ENCODE data around the gene MRPS6.

Gene MRPS6

GRCh38 chr21:34177919-34178567 is 104.7 kb downstream of the MRPS6 start:
- Histone ChIP-seq H3K36me3 (no peaks in the 10 kb centered on the region), H3K4me3 (ENCODE audit: low read depth, low read length) (no peak overlapping the region), H3K27me3 (ENCODE audit: insufficient read depth, low read depth, severe bottlenecking) (no peaks in the 10 kb centered on the region), H3K9me3 (ENCODE audit: severe bottlenecking) (no peaks in the 10 kb centered on the region), H3K27ac (no peak overlapping the region)
- TF ChIP-seq CTCF (IDR thresholded peaks at IDR 0.05; ENCODE audit: low read depth, low read length): no peak
- no peak for DNase-seq

GRCh38 chr21:34179204-34179935 is 106.0 kb downstream of the MRPS6 start:
- no peaks in the 10 kb centered on the region for H3K36me3 ChIP-seq
- TF ChIP-seq CTCF (IDR thresholded peaks at IDR 0.05; ENCODE audit: low read depth, low read length): no peak
- no peaks in the 10 kb centered on the region for H3K27me3 ChIP-seq (ENCODE audit: insufficient read depth, low read depth, severe bottlenecking)
- no peak overlapping the region for H3K27ac ChIP-seq
- no peak overlapping the region for H3K4me3 ChIP-seq (ENCODE audit: low read depth, low read length)
- H3K9me3 ChIP-seq (ENCODE audit: severe bottlenecking): no peaks in the 10 kb centered on the region
- DNase-seq: no peak

GRCh38 chr21:34180407-34180806 is 107.0 kb downstream of the MRPS6 start:
- TF ChIP-seq CTCF (IDR thresholded peaks at IDR 0.05; ENCODE audit: low read depth, low read length): no peak
- no peak overlapping the region for H3K27ac ChIP-seq
- no peaks in the 10 kb centered on the region for H3K9me3 ChIP-seq (ENCODE audit: severe bottlenecking)
- no peaks in the 10 kb centered on the region for H3K27me3 ChIP-seq (ENCODE audit: insufficient read depth, low read depth, severe bottlenecking)
- no peaks in the 10 kb centered on the region for H3K36me3 ChIP-seq
- no peak overlapping the region for H3K4me3 ChIP-seq (ENCODE audit: low read depth, low read length)
- DNase-seq: no peak

GRCh38 chr21:34180826-34181359 is 107.5 kb downstream of the MRPS6 start:
- no peaks in the 10 kb centered on the region for H3K9me3 ChIP-seq (ENCODE audit: severe bottlenecking)
- H3K27ac ChIP-seq: no peak overlapping the region
- DNase-seq: no peak
- TF ChIP-seq CTCF (IDR thresholded peaks at IDR 0.05; ENCODE audit: low read depth, low read length): no peak
- no peaks in the 10 kb centered on the region for H3K27me3 ChIP-seq (ENCODE audit: insufficient read depth, low read depth, severe bottlenecking)
- no peaks in the 10 kb centered on the region for H3K36me3 ChIP-seq
- H3K4me3 ChIP-seq (ENCODE audit: low read depth, low read length): no peak overlapping the region

- DNase-seq: no peak
- no peaks in the 10 kb centered on the region for H3K27me3 ChIP-seq (ENCODE audit: insufficient read depth, low read depth, severe bottlenecking)
- H3K9me3 ChIP-seq (ENCODE audit: severe bottlenecking): no peaks in the 10 kb centered on the region
- H3K27ac ChIP-seq: no peak overlapping the region
- no peak for TF ChIP-seq CTCF (IDR thresholded peaks at IDR 0.05; ENCODE audit: low read depth, low read length)
- H3K36me3 ChIP-seq: no peaks in the 10 kb centered on the region
- no peak overlapping the region for H3K4me3 ChIP-seq (ENCODE audit: low read depth, low read length)
These were observed 108.2 kb downstream of the MRPS6 start for GRCh38 chr21:34181431-34182039.
